HL-60/S4 treated with phorbol 12-myristate 13-acetate at 8.2 ng/mL for 4 days and 3 days (cell line): ENCODE measurements around the gene KCNJ6.
"Not testable (repeated sequence)": the region's sequence is repeated elsewhere in the genome, so short reads cannot be mapped to it uniquely, and the experiment has no call there.

Experiments
- in situ Hi-C: fragments of 300-500 bp; cut with MboI; formaldehyde crosslinking; loops from 2 replicates; pipeline ENCODE4 v1.15.0; 2022; ENCODE audit warnings: low sequenced_read_pairs

KCNJ6 gene

DNA sequence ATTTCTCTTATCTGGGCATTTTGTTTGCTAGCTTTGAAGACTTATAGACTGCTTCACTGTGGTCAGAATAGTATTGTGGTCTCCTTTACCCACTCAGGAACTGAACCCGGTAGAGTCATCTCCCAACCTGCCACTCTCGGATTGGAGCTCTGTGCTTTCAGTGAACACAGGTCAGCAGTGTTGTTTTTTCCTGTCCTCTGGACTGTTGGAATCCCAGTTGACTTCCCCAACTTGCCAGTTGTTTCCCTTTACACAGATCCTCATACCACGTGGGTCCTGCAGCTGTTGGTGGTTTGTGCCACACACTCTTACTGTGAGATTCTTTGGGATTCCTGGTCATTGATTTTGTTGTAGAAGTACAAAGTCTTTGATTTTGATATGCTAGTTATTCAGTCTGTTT, 335.6 kb downstream of the KCNJ6 start:
- in situ Hi-C loops, result no loop called here

DNA sequence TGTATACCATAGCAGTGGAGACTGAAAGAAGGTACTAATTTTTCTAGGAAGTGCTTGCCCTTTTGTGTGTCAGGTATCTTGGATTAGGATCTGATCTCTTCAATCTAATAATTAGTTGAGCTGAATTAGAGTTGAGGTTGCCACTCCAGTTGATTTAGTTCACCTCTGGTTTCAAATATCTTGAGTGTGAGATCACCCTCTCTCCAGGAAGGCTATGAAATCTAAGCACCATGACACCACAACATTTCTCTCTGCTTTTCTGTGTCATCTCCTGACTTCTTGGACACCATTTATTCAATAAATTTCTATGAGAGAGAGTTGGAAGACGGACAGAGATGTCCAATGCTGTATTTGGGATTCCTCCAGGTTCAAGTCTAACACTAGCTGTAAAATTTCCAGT, 336.9 kb downstream of the KCNJ6 start:
- in situ Hi-C loops, result no loop called here

- in situ Hi-C loops, result no loop called here
Measured at GRCh38 chr21:37578471-37579126, 337.7 kb downstream of the KCNJ6 start.

- in situ Hi-C loops, result not testable (repeated sequence)
Measured at GRCh38 chr21:37576929-37577328, 339.3 kb downstream of the KCNJ6 start.

- in situ Hi-C loops, result no loop called here
Measured at GRCh38 chr21:37575580-37575979, 340.7 kb downstream of the KCNJ6 start.

- in situ Hi-C loops, result no loop called here
Measured at GRCh38 chr21:37574751-37575150, 341.5 kb downstream of the KCNJ6 start.

DNA sequence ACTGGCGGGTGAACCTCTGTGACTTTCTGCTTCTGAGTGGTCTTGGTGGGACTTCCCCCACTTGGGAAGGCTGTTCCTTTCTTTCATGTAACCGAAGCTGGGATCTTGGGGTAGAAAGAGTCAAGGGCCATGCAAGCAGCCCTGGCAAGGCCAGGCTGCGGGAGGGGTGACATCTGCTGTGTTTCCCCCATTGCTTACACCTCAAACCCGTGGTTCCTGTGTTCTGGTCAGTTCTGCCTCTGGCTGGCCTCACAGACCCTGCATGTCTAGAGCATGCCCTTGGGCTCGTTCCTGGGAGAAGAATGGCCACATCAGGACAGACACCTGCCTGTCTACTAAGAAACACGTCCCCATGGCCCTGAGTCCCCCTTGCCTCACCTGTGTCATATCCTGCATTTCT, 341.9 kb downstream of the KCNJ6 start:
- in situ Hi-C loops, result no loop called here

DNA sequence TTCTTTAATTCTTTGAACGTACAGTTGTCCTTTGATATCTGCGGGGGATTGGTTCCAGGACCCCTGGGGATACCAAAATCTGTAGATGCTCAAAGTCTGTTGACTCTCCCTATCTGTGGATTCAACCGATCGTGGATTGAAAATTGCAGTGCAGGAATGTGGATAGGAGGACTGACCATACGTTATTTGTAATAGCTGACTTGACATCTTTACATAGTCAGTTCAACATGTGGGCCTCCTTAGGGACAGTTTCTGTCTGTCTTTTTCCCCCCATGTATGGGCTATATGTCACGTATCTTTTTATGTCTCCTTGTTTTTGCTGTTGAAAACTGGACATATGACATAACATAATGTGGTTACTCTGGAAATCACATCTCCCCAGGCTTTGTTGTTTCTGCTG, 344.8 kb downstream of the KCNJ6 start:
- in situ Hi-C loops, result no loop called here

DNA sequence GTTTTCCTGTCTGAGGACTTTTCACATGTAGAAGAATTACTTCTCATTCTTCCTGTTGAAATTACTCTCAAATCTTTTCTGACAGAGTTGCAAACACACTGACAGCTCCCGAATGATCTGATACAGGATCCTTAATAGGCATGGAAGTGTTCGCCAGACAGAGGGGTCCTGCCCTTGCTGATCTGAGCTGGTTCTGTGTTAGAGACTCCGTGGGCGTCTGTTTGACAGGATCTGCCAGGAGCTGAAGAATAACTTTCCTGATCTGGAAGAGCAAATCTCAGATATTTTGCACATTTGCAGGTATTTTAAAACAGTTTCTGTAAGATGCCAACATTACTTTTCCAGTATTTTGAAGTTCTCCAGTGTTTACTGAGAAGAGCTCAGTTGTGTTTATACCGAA, 347.3 kb downstream of the KCNJ6 start:
- in situ Hi-C loops, result no loop called here

DNA sequence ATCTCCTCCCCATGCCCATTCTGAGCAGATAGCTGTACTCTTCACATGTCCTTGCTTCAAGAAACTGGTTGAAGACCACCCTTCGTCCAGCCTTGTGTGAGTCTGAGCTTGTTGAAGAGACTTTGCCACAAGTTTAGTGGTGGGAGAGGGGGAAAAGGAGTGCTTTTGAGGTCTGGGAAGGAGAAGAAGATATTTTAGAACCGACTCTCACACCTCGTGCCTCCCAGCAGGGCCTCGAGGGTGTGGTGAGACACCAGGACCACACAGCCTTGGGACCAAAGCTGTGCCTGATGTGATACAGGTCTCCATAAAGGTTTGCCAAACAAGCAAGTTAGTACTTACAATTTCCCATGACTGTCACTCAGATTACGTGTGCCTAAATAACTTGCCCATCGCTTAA, 347.8 kb downstream of the KCNJ6 start:
- in situ Hi-C loops, result no loop called here

DNA sequence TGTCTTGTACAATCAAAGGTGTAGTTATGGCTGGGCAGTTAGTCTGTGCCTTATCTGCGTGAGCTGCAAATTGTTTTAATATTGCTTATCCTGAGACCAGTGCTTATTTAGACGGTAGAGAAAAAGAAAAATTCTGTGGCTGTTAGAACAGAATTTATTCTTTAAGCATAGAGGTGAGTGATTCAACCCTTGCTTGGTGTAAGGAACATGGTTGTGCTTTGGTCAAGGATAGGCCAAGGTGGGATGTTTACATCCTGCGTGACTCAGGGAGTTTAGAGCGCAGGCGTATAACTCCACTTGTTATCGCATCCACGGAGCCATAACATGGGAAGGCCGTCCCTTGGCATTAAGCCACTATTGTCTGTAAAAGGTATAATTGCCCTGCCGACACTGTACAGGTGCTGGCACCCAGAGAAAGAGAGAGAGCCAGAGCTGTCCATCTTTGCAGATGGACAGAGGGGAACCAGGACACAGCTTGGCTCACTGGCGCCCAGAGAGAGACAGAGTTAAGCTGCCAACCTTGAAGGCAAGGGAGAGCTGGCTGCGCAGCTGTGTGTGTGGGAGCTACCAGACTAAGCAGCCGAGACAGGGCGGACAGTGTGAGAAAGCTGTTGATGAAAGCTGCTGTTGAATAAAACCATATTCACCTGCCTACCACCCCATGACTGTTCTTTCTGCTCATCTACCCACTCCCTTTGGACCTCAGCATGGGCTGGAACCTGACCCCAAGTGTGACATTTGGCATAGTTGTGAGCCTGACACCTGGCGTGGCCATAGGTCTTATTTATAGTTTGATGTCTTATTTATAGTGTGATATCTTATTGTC, 349.3 kb downstream of the KCNJ6 start:
- in situ Hi-C loops, result no loop called here

DNA sequence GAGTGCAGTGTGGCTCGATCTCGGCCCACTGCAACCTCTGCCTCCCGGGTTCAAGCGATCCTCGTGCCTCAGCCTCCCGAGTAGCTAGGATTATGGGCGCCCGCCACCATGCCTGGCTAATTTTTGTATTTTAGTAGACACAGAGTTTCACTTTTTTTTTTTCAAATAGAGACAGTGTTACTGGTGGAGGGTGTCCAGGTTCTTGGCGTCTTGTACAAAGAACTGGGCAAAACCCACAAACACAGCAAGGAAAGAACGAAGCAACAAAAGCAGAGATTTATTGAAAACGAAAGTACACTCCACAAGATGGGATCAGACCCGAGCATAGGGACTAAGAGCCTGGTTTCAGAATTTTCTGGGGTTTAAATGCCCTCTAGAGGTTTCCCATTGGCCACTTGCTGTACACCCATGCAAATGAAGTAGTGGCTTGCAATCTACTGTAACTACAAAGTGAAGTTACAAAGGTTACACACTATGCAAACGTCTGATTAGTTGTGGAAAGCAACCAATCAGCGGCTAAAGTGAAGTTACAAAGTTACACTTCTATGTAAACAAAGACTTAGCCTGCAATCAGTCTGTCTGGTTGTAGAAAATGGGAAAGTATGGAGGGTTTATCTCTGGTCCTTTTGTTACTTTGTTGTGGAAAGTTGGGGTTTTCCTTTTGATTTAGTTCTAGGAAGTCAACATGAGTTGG, 350.6 kb downstream of the KCNJ6 start:
- in situ Hi-C loops, result no loop called here

DNA sequence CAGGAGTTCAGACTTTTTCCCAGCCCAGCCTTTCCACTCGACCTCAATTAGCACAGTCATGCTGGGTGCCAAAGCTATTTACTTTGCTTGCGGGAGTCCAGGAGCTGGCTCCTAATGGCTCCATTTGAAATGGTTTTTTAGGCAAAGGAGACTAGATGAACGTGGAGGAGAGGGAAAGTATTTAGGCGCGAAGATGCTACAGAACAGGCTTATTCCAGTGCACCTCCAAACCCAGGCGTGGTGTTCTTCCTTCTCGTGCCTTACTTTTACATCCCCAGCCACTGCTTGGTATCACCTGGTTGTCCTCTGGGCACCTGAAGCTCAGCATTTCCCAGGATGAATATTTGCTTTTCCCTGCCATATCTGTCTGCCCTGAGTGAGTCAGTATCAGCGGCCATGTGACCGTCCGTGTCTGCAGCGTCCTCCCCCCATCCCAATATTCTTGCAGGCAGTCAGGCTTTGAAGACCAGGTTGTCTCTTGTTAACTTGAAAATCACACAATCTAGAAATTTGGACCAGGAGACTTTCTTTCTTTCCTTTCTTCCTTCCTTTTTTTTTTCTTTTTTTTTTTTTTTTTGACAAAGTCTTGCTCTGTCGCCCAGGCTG, 351.2 kb downstream of the KCNJ6 start:
- in situ Hi-C loops, result no loop called here

- in situ Hi-C loops, result no loop called here
Measured at GRCh38 chr21:37564341-37564923, 351.8 kb downstream of the KCNJ6 start.

- in situ Hi-C loops, result no loop called here
Measured at GRCh38 chr21:37563641-37564340, 352.5 kb downstream of the KCNJ6 start.

GRCh38 chr21:37562920-37563640, 353.2 kb downstream of the KCNJ6 start:
- in situ Hi-C loops, result no loop called here

DNA sequence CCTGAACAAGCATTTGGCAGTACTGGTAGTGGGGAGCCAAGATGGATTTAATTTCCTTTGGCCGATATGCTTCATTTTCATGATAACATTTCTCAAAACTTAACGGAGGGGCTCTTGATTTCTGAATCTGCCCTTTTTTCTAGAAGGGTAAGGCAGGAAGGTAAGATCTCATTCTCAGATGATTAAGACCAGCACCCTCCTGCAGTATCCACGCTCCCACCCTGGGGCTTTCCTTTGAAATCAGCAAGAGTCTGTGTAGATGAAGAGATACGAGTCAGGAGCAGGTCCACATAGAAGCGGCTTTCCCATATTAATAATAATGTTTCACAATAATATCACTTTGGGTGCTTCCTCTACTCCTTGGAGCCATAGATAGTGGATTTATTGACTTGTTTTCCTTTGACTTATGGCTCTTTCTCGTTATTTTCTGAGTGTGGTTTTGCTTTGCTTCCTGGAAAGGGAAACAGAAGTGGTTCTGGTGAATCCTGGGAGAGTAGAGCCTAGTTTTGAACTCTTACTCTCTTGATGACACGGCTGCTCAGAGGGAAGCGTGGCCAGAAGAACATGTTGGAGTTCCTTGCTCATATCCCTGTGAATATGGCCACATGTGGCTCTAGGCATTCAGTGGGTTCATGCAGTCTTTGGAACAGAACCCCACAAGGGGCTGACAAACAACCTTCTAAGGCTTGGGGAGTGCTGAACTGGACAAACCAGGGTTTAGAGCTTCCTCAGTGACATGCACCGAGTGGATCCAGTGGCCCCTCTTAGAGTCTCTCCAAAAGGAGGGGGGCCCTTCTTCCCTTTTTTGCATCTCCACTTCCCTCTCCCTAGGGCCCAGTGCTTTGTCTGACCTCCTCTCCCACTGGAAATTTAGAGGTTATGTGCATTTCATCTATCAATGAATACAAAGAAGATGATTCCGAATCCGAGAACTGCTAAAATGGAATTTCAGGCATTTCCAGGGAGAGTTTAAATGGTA, 354.0 kb downstream of the KCNJ6 start:
- in situ Hi-C loops, result no loop called here

- in situ Hi-C loops, result no loop called here
Measured at GRCh38 chr21:37561506-37561905, 354.8 kb downstream of the KCNJ6 start.

- in situ Hi-C loops, result no loop called here
Measured at GRCh38 chr21:37560385-37560784, 355.9 kb downstream of the KCNJ6 start.
